ENCODE results near the gene TMOD1.

DNA sequence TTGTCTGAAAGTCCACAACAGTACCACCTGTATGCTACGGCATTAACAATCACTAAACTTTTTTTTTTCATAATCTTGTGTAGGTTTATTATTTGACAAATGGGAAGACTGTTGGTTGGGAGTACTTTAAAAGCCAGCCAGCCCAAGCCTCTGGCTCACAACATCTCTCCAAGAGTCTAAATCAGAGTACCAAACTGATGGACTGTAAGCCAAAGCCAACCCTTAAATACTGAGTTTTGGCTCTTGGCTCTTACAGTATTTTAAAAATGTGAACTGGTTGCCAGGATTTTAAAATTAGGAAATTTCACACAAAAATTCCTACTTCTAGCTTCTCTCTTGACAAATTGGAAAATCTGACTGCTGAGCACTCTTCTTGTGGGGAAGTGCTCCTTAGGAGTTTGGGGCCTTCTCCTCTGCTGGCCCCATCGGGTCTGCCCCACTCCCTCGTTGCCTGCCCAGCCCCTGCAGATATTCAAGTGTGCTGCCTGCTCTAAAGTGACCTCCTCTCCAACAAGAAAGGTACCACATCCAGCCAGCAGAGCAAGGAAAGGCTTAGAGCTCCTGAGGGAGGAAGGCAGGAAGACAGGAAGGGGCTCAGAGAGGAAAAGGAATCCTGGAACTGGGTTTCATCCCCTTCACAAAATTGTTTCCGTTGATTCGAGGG lies 21.8 kb upstream of the TMOD1 start:
- TF ChIP-seq, protein P1, sequence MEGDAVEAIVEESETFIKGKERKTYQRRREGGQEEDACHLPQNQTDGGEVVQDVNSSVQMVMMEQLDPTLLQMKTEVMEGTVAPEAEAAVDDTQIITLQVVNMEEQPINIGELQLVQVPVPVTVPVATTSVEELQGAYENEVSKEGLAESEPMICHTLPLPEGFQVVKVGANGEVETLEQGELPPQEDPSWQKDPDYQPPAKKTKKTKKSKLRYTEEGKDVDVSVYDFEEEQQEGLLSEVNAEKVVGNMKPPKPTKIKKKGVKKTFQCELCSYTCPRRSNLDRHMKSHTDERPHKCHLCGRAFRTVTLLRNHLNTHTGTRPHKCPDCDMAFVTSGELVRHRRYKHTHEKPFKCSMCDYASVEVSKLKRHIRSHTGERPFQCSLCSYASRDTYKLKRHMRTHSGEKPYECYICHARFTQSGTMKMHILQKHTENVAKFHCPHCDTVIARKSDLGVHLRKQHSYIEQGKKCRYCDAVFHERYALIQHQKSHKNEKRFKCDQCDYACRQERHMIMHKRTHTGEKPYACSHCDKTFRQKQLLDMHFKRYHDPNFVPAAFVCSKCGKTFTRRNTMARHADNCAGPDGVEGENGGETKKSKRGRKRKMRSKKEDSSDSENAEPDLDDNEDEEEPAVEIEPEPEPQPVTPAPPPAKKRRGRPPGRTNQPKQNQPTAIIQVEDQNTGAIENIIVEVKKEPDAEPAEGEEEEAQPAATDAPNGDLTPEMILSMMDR (IDR thresholded peaks at IDR 0.05) = no peak
- TF ChIP-seq EZH2 (IDR thresholded peaks at IDR 0.05) = no peak
